Measurements from ENCODE around the gene OSBPL5. TPM values are rescaled to one million over a fixed set of nuclear protein-coding genes. Genes with fewer than 3 reads are reported as not detected.
A peak's percentile ranks its signal among the peaks of the same experiment; 100 is the strongest.

OSBPL5 gene
- total RNA-seq, 1 donor from 2014 or later = 28.9 TPM

DNA sequence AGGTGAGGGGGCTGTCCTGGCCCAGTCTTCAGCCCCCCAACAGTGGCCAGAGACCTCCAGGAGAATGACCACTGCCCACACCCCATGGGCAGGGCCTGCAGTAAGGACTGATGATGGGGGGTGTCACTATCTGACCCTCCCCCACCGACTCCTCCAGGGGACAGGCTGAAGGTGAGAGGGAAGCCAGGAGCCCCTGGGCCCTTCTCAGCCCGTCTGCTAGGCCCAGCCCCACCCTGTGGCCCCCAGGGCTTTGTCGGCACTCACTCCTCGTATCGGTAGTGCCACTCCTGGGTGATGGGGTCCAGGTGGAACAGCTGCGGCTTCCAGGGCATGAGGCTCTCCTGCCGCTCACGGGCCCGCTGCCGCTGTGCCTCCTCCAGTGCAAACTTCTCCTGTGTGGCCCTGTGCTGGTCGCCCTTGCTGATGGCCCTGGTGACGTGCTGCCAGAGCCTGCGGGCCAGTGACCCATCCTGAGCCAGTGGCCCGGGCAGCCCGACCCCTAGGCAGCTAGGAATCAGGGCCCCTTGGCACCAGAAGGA, 72.4 kb downstream of the OSBPL5 start:
- peak in 1 of 2 donors; percentile 28 for DNase-seq (ENCODE audit: low spot score in 2 of 2)
- FAIRE-seq = no peak

- FAIRE-seq = no peak
Measured at GRCh38 chr11:3091846-3092602, 73.1 kb downstream of the OSBPL5 start.

DNA sequence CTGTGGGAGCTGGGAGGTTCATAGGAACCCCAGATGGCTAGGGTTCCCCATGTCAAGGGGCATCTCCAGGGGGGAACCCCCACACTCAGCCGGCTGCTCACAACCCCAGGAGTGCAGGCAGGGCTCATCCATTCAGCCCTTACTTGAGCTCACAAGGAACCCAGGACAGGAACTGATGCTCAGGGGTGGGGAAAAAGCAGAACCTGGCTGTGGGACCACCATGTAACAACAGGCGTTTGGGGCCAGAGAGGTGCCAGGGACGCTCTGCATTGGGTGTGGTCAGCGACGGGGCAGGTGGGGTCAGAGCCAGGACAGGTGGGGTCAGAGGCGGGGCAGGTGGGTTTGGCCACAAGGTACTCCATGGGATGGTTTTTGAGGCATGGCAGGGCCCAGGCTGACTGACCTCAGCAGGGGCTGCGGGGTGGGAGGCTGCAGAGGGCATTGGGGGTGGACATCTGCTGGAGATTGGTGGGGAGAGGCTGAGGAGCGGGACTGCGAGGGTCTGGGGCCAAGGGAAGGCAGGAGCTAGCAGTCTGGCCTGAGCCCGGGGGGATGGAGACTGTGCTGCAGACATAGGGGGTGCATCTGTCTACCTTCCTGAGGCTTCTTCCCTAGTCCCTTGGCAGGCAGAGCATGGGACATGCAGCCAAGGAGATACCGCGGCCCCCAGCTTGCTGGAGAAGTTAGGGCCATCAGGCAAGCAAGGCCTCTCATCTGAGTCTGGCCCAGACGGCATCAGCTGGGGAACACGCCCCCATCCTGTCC, 73.8 kb downstream of the OSBPL5 start:
- no peak for FAIRE-seq
- DNase-seq (ENCODE audit: low spot score in 2 of 2) = no peak

More at GRCh38 chr11:3091846-3092602, 73.1 kb downstream of the OSBPL5 start:
- peak; percentile 85 to 91 for DNase-seq (ENCODE audit: low spot score in 2 of 2)

GRCh38 chr11:3090096-3090901, 74.8 kb downstream of the OSBPL5 start:
- no peak for FAIRE-seq

DNA sequence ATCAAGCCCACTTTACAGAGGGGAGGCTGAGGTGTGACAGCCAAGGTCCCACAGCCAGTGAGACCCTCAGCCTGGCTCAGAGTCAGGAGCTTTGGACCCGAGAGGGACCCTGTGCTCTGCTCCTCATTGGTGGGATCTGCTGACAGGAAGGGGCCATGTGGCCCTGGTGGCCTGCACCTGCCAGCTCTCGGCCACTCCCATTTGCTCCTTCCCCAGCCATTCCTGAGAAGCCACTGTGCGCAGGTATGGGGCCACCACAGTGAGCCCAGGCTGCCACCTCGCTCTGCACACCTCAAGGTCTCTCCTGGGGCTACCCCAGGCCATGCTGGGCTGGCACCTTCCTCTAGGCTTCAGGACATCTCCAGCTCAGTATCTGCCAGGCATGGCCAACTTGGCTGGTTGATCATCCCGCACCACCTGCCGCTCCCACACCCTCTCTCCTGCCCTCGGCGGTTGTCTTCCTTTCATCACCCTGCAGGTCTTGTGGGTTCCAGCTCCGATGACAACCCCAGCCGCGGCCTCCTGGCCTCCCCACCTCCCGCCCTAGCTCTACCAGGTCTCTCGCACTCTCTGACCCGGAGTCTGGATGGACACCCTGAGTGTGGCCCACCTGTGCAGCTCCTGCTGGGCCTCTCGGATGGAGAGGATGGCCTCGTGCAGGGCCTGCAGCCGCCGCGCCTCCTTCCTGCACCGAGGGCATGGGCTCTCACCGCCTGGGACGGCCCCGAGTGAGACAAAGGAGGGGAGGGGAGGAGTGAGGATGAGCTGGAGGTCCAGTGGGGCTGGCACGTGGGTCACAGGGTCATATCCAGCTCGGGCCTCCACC, 75.7 kb downstream of the OSBPL5 start:
- FAIRE-seq (no peak), DNase-seq (ENCODE audit: low spot score in 2 of 2) (peak in 1 of 2 donors; percentile 8)

More at GRCh38 chr11:3090096-3090901, 74.8 kb downstream of the OSBPL5 start:
- DNase-seq (ENCODE audit: low spot score in 2 of 2) = peak in 1 of 2 donors; percentile 16

DNA sequence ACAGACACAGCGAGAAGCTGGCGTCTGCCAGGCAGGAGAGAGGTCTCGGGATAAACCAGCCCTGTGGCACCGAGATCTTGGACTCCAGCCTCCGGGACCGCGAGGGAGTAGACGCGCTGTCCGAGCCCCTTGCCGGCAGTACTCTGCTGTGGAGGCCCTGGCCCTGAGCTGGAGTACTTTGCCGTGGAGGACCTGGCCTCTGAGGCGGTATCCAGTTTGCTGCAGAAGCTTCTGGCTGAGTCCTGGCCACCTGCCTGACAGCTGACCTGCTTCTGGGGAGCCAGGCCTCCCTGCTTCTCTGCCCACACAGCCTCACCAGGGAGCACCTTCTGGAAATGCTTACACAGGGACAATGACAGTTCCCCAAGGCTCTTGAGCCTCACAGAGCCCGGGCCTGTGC, 76.3 kb downstream of the OSBPL5 start:
- no peak for FAIRE-seq
- DNase-seq (ENCODE audit: low spot score in 2 of 2) = peak; percentile 18 to 24

- DNase-seq (ENCODE audit: low spot score in 2 of 2) (peak in 1 of 2 donors; percentile 17), FAIRE-seq (no peak)
Measured at GRCh38 chr11:3087821-3088800, 77.0 kb downstream of the OSBPL5 start.

- no peak for FAIRE-seq
- DNase-seq (ENCODE audit: low spot score in 2 of 2) = peak in 1 of 2 donors; percentile 6
Measured at GRCh38 chr11:3087373-3087772, 77.7 kb downstream of the OSBPL5 start.

DNA sequence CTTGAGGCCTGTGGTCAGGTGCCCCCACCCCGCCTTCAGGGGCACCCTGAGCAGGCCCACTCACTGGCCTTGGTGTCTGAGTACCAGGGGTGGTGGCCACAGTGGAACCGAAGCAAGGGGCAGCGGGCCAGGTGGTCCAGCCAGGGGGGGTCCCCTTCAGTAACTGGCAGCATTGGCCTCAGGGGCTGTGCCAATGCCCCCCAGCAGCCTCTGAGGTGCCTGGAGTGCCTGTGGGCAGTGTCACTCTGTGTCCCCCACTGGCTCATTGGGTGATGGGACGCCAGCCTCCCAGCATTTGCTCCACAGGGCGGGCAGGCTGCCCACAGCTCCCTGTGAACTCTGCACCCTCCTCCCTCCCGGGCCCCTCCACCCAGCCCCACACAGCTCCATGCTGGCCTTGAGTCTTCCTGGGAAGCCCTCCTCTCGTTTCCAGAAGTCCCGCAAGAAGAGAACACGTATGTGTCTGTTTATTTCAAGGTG, 78.4 kb downstream of the OSBPL5 start:
- no peak for FAIRE-seq
- DNase-seq (ENCODE audit: low spot score in 2 of 2) = peak in 1 of 2 donors; percentile 5

DNA sequence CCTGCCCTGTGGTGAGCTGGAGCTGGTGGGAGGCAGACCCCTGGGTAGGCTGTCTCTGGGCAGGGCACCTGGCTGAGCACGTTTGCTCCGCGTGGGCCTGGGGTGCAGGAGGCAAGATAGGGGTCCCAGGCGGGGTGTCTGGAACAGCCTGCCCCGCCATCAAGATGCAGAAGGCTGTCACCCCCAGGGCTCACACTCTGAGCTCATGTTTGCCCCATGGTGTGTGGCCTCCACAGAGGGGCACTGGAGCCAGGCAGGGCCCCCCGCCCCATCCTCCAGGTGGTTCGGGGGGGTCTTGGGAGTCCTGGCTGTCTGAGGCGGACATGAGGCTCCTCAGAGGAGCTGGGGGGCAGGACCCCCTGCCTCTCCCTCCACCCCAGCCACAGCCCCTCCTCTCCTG, 79.0 kb downstream of the OSBPL5 start:
- no peak for FAIRE-seq
- DNase-seq (ENCODE audit: low spot score in 2 of 2) = peak in 1 of 2 donors; percentile 4

DNA sequence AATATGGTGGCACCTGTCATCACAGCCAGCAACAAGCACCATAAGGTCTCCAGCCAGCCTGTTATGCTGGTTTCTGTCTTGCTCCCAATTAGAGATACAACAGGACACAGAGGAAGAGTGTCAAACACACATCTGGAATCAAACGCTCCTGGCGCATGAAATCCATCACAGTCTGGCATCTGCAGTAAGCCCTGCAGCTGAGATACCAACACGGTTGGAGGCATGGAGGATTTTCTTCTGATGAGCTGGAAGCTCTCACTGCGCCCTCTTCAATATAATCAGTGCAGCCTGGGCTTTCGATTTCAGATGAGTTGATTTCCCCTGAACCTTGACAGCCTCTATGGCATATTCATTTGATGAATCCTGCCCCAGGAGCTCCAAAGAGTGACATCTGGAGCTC, 80.1 kb downstream of the OSBPL5 start:
- DNase-seq (ENCODE audit: low spot score in 2 of 2) = no peak
- no peak for FAIRE-seq

- FAIRE-seq = no peak
- no peak for DNase-seq (ENCODE audit: low spot score in 2 of 2)
Measured at GRCh38 chr11:3083321-3083720, 81.8 kb downstream of the OSBPL5 start.

- FAIRE-seq = no peak
- DNase-seq (ENCODE audit: low spot score in 2 of 2) = no peak
Measured at GRCh38 chr11:3081386-3081751, 83.7 kb downstream of the OSBPL5 start.

- FAIRE-seq = no peak
- no peak for DNase-seq (ENCODE audit: low spot score in 2 of 2)
Measured at GRCh38 chr11:3080733-3081385, 84.3 kb downstream of the OSBPL5 start.

DNA sequence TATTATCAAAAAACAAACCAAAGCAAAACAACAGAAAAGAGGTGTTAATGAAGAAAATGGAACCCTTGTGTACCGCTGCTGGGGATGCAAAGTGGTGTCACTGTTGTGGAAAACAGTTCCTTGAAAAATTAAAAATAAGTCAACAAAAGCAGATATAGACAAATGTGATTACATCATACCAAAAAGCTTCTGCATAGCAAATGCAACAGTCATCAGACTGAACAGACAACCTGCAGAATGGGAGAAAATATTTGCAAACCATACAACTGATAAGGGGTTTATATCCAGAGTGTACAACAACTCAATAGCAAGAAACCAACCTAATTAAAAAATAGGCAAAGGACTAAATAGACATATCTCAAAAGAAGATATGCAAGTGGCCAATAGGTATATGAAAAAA, 85.0 kb downstream of the OSBPL5 start:
- FAIRE-seq (no peak), DNase-seq (ENCODE audit: low spot score in 2 of 2) (no peak)

- no peak for DNase-seq (ENCODE audit: low spot score in 2 of 2)
- FAIRE-seq = no peak
Measured at GRCh38 chr11:3077846-3078440, 87.2 kb downstream of the OSBPL5 start.

- DNase-seq (ENCODE audit: low spot score in 2 of 2) = no peak
- no peak for FAIRE-seq
Measured at GRCh38 chr11:3077189-3077836, 87.8 kb downstream of the OSBPL5 start.
